Measurements from ENCODE around the gene ARHGAP9. TPM values are rescaled to one million over a fixed set of nuclear protein-coding genes. Genes with fewer than 3 reads are reported as not detected.

Gene ARHGAP9
- total RNA-seq, 3 donors from 2014 or later (not counting 1 experiment from before 2014, with no cell fraction given) = 558 to 1,091 (median 1,015) TPM

DNA sequence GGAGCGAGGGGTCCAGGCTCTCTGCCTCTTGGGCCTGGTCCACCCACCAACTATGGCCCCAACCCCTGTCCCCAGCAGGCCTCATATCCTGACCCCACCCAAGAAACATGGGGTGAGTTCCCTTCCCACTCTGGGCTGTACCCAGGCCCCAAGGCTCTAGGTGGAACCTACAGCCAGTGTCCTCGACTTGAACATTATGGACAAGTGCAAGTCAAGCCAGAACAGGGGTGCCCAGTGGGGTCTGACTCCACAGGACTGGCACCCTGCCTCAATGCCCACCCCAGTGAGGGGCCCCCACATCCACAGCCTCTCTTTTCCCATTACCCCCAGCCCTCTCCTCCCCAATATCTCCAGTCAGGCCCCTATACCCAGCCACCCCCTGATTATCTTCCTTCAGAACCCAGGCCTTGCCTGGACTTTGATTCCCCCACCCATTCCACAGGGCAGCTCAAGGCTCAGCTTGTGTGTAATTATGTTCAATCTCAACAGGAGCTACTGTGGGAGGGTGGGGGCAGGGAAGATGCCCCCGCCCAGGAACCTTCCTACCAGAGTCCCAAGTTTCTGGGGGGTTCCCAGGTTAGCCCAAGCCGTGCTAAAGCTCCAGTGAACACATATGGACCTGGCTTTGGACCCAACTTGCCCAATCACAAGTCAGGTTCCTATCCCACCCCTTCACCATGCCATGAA lies 8.6 kb downstream of the ARHGAP9 start:
- 96% methylated on average over 4 of the region's 4 CpGs for WGBS (ENCODE audit: insufficient coverage)
- intact Hi-C loops (cut with micrococcal nuclease) = no loop called here
- H3K36me3 Mint-ChIP-seq = peaks cover 19% of the 10 kb centered on the region
- TF ChIP-seq, protein P1, sequence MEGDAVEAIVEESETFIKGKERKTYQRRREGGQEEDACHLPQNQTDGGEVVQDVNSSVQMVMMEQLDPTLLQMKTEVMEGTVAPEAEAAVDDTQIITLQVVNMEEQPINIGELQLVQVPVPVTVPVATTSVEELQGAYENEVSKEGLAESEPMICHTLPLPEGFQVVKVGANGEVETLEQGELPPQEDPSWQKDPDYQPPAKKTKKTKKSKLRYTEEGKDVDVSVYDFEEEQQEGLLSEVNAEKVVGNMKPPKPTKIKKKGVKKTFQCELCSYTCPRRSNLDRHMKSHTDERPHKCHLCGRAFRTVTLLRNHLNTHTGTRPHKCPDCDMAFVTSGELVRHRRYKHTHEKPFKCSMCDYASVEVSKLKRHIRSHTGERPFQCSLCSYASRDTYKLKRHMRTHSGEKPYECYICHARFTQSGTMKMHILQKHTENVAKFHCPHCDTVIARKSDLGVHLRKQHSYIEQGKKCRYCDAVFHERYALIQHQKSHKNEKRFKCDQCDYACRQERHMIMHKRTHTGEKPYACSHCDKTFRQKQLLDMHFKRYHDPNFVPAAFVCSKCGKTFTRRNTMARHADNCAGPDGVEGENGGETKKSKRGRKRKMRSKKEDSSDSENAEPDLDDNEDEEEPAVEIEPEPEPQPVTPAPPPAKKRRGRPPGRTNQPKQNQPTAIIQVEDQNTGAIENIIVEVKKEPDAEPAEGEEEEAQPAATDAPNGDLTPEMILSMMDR (IDR thresholded peaks at IDR 0.05) = no peak
- H3K27me3 ChIP-seq (ENCODE audit: control insufficient read depth, insufficient read depth, low read length) = no peaks in the 10 kb centered on the region
- no peaks in the 10 kb centered on the region for H3K9me3 ChIP-seq (ENCODE audit: control insufficient read depth, insufficient read depth, low read length)
- peak overlapping the region; percentile 74 to 79 for H3K27ac Mint-ChIP-seq
- H3K9me3 Mint-ChIP-seq = no peaks in the 10 kb centered on the region
- peak overlapping the region; percentile 6 for H3K4me3 Mint-ChIP-seq
- H3K4me3 ChIP-seq (ENCODE audit: low read length) = no peak overlapping the region
- peaks cover 68% of the 10 kb centered on the region for H3K36me3 ChIP-seq (ENCODE audit: control insufficient read depth, insufficient read depth, low read length)
- peaks cover 66% of the 10 kb centered on the region for H3K4me1 ChIP-seq (ENCODE audit: control insufficient read depth, insufficient read depth, low read length)
- ATAC-seq (no peak), DNase-seq (no peak)
- H3K27me3 Mint-ChIP-seq (ENCODE audit: low read depth in 2 of 2) = no peaks in the 10 kb centered on the region
- H3K27ac ChIP-seq (ENCODE audit: low read length) = peak overlapping the region; percentile 2
- peaks cover 64 to 84% of the 10 kb centered on the region in 2 donors for H3K4me1 Mint-ChIP-seq

DNA sequence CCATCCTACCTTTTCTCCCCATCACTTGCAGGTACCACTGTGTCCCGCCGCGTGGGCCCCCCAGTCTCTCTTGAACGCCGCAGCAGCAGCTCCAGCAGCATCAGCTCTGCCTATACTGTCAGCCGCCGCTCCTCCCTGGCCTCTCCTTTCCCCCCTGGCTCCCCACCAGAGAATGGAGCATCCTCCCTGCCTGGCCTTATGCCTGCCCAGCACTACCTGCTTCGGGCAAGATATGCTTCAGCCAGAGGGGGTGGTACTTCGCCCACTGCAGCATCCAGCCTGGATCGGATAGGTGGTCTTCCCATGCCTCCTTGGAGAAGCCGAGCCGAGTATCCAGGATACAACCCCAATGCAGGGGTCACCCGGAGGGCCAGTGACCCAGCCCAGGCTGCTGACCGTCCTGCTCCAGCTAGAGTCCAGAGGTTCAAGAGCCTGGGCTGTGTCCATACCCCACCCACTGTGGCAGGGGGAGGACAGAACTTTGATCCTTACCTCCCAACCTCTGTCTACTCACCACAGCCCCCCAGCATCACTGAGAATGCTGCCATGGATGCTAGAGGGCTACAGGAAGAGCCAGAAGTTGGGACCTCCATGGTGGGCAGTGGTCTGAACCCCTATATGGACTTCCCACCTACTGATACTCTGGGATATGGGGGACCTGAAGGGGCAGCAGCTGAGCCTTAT lies 9.2 kb downstream of the ARHGAP9 start:
- no peaks in the 10 kb centered on the region for H3K27me3 Mint-ChIP-seq (ENCODE audit: low read depth in 2 of 2)

DNA sequence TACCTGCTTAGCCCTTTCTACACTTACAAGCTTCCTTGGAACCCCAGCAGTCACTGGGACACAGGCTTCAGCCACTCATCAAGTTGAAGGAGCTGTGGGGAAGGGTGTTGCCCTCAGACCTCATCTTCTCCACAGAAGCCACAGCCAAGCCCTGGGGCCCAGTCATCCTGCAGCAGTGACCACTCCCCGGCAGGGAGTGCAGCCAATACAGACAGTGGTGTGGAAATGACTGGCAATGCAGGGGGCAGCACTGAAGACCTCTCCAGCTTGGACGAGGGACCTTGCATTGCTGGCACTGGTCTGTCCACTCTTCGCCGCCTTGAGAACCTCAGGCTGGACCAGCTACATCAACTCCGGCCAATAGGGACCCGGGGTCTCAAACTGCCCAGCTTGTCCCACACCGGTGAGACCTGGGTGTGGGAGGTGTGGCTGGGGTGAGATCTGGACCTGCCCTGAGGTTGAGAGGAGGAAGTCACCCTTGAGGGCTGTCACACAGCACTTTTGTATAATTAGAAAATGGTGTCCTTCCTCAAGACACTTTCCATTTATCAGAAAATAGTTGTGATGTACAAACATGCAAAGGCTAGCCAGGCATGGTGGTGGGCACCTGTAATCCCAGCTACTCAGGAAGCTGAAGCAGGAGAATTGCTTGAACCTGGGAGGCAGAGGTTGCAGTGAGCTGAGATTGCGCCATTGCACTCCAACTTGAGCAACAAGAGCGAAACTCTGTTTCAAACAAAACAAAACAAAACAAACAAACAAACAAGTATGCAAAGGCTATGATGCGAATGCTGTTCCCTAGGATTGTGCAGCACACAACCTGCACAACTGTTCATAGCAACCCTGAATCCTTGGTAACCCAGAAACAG lies 10.1 kb downstream of the ARHGAP9 start:
- Mint-ChIP-seq H3K9me3 (no peaks in the 10 kb centered on the region), H3K36me3 (peaks cover 15% of the 10 kb centered on the region), H3K4me1 (peaks cover 71 to 87% of the 10 kb centered on the region in 2 donors), H3K27ac (peak overlapping the region; percentile 62 to 70), H3K27me3 (ENCODE audit: low read depth in 2 of 2) (no peaks in the 10 kb centered on the region), H3K4me3 (peak overlapping the region; percentile 49)
- no peak overlapping the region for H3K27ac ChIP-seq (ENCODE audit: low read length)
- DNase-seq (no peak), ATAC-seq (peak in 2 of 3 donors; percentile 12 to 15)
- intact Hi-C loops (cut with micrococcal nuclease) = no loop called here
- TF ChIP-seq, protein P1 (IDR thresholded peaks at IDR 0.05) = no peak
- no peak overlapping the region for H3K4me3 ChIP-seq (ENCODE audit: low read length)
- H3K27me3 ChIP-seq (ENCODE audit: control insufficient read depth, insufficient read depth, low read length) = no peaks in the 10 kb centered on the region
- peaks cover 51% of the 10 kb centered on the region for H3K4me1 ChIP-seq (ENCODE audit: control insufficient read depth, insufficient read depth, low read length)
- no peaks in the 10 kb centered on the region for H3K9me3 ChIP-seq (ENCODE audit: control insufficient read depth, insufficient read depth, low read length)
- WGBS (ENCODE audit: insufficient coverage) = 78% methylated on average over 10 of the region's 10 CpGs
- peaks cover 61% of the 10 kb centered on the region for H3K36me3 ChIP-seq (ENCODE audit: control insufficient read depth, insufficient read depth, low read length)

More for the DNA sequence above, 9.2 kb downstream of the ARHGAP9 start:
- intact Hi-C loops (cut with micrococcal nuclease) = no loop called here
- 97% methylated on average over 14 of the region's 14 CpGs for WGBS (ENCODE audit: insufficient coverage)
- no peak overlapping the region for H3K4me3 ChIP-seq (ENCODE audit: low read length)
- TF ChIP-seq, protein P1 (IDR thresholded peaks at IDR 0.05) = no peak
- H3K9me3 ChIP-seq (ENCODE audit: control insufficient read depth, insufficient read depth, low read length) = no peaks in the 10 kb centered on the region
- H3K4me1 Mint-ChIP-seq = peaks cover 70 to 87% of the 10 kb centered on the region in 2 donors
- H3K27me3 ChIP-seq (ENCODE audit: control insufficient read depth, insufficient read depth, low read length) = no peaks in the 10 kb centered on the region
- H3K9me3 Mint-ChIP-seq = no peaks in the 10 kb centered on the region
- ATAC-seq = no peak
- H3K27ac ChIP-seq (ENCODE audit: low read length) = no peak overlapping the region
- no peak for DNase-seq
- peak overlapping the region; percentile 74 to 79 for H3K27ac Mint-ChIP-seq
- no peak overlapping the region for H3K4me3 Mint-ChIP-seq
- H3K36me3 Mint-ChIP-seq = peaks cover 19% of the 10 kb centered on the region
- peaks cover 60% of the 10 kb centered on the region for H3K4me1 ChIP-seq (ENCODE audit: control insufficient read depth, insufficient read depth, low read length)
- H3K36me3 ChIP-seq (ENCODE audit: control insufficient read depth, insufficient read depth, low read length) = peaks cover 68% of the 10 kb centered on the region
